Coronary artery (tissue), 2 donors: ENCODE measurements around the gene VWA8.

ENCODE experiments used
- DNase-seq: peaks from one replicate; pipeline ENCODE4 v3.0.0-alpha.2; 2017; ENCODE audit warnings: low spot score
- H3K27ac ChIP-seq, 2 donors: fragments of 200-600 bp; sonication (generic); one replicate each; pipeline ENCODE4 v1.5.1; 2016 to 2019
- H3K4me3 ChIP-seq: fragments of 200-600 bp; sonication (generic); 2 replicates; pipeline ENCODE4 v1.5.1; 2016; ENCODE audit warnings: mild to moderate bottlenecking, moderate library complexity
- CTCF ChIP-seq: fragments of 200-600 bp; sonication (generic); IDR thresholded peaks from one replicate; pipeline ENCODE4 v1.5.1; 2019; ENCODE audit warnings: antibody characterized with exemption

Gene VWA8

GRCh38 chr13:41563984-41564365 is 396.9 kb downstream of the VWA8 start:
- Histone ChIP-seq H3K4me3 (no peak overlapping the region), H3K27ac (no peak overlapping the region)
- TF ChIP-seq CTCF, result no peak
- DNase-seq, result no peak

- TF ChIP-seq CTCF, result no peak
- DNase-seq, result no peak
- H3K4me3 ChIP-seq, result no peak overlapping the region
- H3K27ac ChIP-seq, result no peak overlapping the region
These were observed 397.4 kb downstream of the VWA8 start for GRCh38 chr13:41563341-41563983.

- no peak for DNase-seq
- H3K27ac ChIP-seq, result no peak overlapping the region
- H3K4me3 ChIP-seq, result no peak overlapping the region
- no peak for TF ChIP-seq CTCF
These were observed 398.2 kb downstream of the VWA8 start for GRCh38 chr13:41562541-41563178.

- no peak overlapping the region for H3K4me3 ChIP-seq
- DNase-seq, result no peak
- no peak for TF ChIP-seq CTCF
- no peak overlapping the region for H3K27ac ChIP-seq
These were observed 398.8 kb downstream of the VWA8 start for GRCh38 chr13:41562083-41562482.

- no peak for TF ChIP-seq CTCF
- Histone ChIP-seq H3K27ac (no peak overlapping the region), H3K4me3 (no peak overlapping the region)
- no peak for DNase-seq
These were observed 399.7 kb downstream of the VWA8 start for GRCh38 chr13:41561170-41561569.

GRCh38 chr13:41558781-41559560 is 401.9 kb downstream of the VWA8 start:
- TF ChIP-seq CTCF, result no peak
- Histone ChIP-seq H3K4me3 (no peak overlapping the region), H3K27ac (no peak overlapping the region)
- DNase-seq, result no peak
